BLaER1 (cell line): ENCODE results near the gene SPATA13.

Experiments
- H3K27ac ChIP-seq: shearing (Covaris generic); formaldehyde crosslinking; 2 replicates; pipeline ENCODE4 v1.8.1; 2022
- H3K27me3 ChIP-seq: shearing (Covaris generic); formaldehyde crosslinking; 2 replicates; pipeline ENCODE4 v1.8.1; 2022
- H3K36me3 ChIP-seq: shearing (Covaris generic); formaldehyde crosslinking; 2 replicates; pipeline ENCODE4 v1.8.1; 2022
- H3K4me1 ChIP-seq: shearing (Covaris generic); formaldehyde crosslinking; 2 replicates; pipeline ENCODE4 v1.8.1; 2022
- H3K4me2 ChIP-seq: shearing (Covaris generic); formaldehyde crosslinking; 2 replicates; pipeline ENCODE4 v1.8.1; 2022
- H3K4me3 ChIP-seq: shearing (Covaris generic); formaldehyde crosslinking; 2 replicates; pipeline ENCODE4 v1.8.1; 2022
- H3K9ac ChIP-seq: shearing (Covaris generic); formaldehyde crosslinking; 2 replicates; pipeline ENCODE4 v1.8.1; 2022
- H3K9me3 ChIP-seq: shearing (Covaris generic); formaldehyde crosslinking; 2 replicates; pipeline ENCODE4 v1.8.1; 2022
- H4K20me1 ChIP-seq: shearing (Covaris generic); formaldehyde crosslinking; 2 replicates; pipeline ENCODE4 v1.8.1; 2022
- Cebpa-rat ChIP-seq: shearing (Covaris generic); IDR thresholded peaks from 2 replicates; pipeline ENCODE4 v1.8.1; 2022

The SPATA13 gene

DNA sequence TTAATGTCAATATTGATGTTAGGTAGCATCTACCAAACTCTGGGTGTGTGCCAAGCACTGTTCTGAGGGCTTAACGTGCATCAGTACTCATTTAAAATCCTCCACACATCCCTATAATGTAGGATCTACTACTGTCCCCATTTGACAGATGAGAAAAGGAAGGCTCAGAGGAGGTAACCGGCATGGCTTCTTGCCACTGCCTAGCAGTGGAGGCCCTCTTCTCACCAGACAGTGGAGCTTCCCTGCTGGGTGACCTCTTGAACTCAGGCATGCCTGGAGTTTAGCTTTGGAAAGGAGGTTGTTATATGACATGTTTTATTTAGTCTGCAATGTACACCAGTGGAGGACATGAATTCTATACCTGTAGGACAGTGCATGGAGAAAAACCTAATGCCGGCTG lies 2.1 kb downstream of the SPATA13 start:
- H3K27ac ChIP-seq: no peak overlapping the region
- no peaks in the 10 kb centered on the region for H3K9me3 ChIP-seq
- H3K4me3 ChIP-seq: no peak overlapping the region
- no peak overlapping the region for H3K9ac ChIP-seq
- peaks cover 60% of the 10 kb centered on the region for H4K20me1 ChIP-seq
- no peak for TF ChIP-seq Cebpa-rat
- H3K4me2 ChIP-seq: peak overlapping the region; percentile 98; the same call in 1 of the 2 replicates
- H3K27me3 ChIP-seq: peaks cover 16% of the 10 kb centered on the region
- H3K4me1 ChIP-seq: peaks cover 37% of the 10 kb centered on the region
- H3K36me3 ChIP-seq: peaks cover 15% of the 10 kb centered on the region; the same call in 1 of the 2 replicates

DNA sequence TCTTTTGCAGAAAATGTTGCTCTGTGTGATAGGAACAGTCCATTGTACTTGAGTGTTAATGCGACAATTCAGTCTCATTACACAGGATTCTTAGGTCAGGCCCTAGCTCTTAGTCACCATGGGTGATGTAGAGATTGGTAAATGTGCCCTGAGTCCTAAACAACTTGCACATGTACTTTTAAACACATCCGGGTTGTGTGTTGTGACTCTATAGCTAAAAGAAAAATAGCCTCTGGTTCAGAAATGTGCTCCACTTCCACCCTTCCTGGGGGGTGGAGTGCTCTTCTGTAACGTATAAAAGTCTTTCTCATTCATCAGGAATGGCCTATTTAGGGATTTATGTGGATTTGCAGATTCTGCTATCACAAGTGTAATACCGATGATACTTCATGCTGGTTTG lies 5.2 kb downstream of the SPATA13 start:
- peaks cover 27% of the 10 kb centered on the region for H3K4me1 ChIP-seq
- peaks cover 15% of the 10 kb centered on the region; the same call in 1 of the 2 replicates for H3K36me3 ChIP-seq
- H3K4me2 ChIP-seq: no peak overlapping the region
- no peak overlapping the region for H3K4me3 ChIP-seq
- H3K27me3 ChIP-seq: peaks cover 16% of the 10 kb centered on the region
- no peak overlapping the region for H3K27ac ChIP-seq
- no peaks in the 10 kb centered on the region for H3K9me3 ChIP-seq
- no peak overlapping the region for H3K9ac ChIP-seq
- no peak for TF ChIP-seq Cebpa-rat
- H4K20me1 ChIP-seq: peaks cover 60% of the 10 kb centered on the region

- Histone ChIP-seq H3K9ac (no peak overlapping the region), H3K4me3 (no peak overlapping the region), H3K36me3 (peaks cover 15% of the 10 kb centered on the region; the same call in 1 of the 2 replicates), H3K27me3 (peaks cover 9% of the 10 kb centered on the region), H3K4me1 (peaks cover 20% of the 10 kb centered on the region), H3K9me3 (no peaks in the 10 kb centered on the region), H4K20me1 (peaks cover 56% of the 10 kb centered on the region), H3K4me2 (no peak overlapping the region), H3K27ac (no peak overlapping the region)
- TF ChIP-seq Cebpa-rat: no peak
Observed at GRCh38 chr13:24166561-24166960, 6.0 kb downstream of the SPATA13 start.

GRCh38 chr13:24167666-24168391 lies 7.3 kb downstream of the SPATA13 start:
- no peak for TF ChIP-seq Cebpa-rat
- Histone ChIP-seq H4K20me1 (peaks cover 43% of the 10 kb centered on the region), H3K4me1 (peaks cover 12% of the 10 kb centered on the region), H3K27ac (no peak overlapping the region), H3K9me3 (no peaks in the 10 kb centered on the region), H3K27me3 (no peaks in the 10 kb centered on the region), H3K4me2 (no peak overlapping the region), H3K36me3 (peaks cover 15% of the 10 kb centered on the region; the same call in 1 of the 2 replicates), H3K4me3 (no peak overlapping the region), H3K9ac (no peak overlapping the region)

GRCh38 chr13:24168392-24168750 lies 7.9 kb downstream of the SPATA13 start:
- Histone ChIP-seq H3K4me3 (no peak overlapping the region), H3K9me3 (no peaks in the 10 kb centered on the region), H3K27ac (no peak overlapping the region), H3K4me1 (peaks cover 12% of the 10 kb centered on the region), H3K4me2 (no peak overlapping the region), H3K27me3 (no peaks in the 10 kb centered on the region), H3K36me3 (peaks cover 15% of the 10 kb centered on the region; the same call in 1 of the 2 replicates), H3K9ac (no peak overlapping the region), H4K20me1 (peaks cover 38% of the 10 kb centered on the region)
- TF ChIP-seq Cebpa-rat: no peak

- H3K4me1 ChIP-seq: peaks cover 12% of the 10 kb centered on the region
- H3K9me3 ChIP-seq: no peaks in the 10 kb centered on the region
- TF ChIP-seq Cebpa-rat: no peak
- no peak overlapping the region for H3K4me2 ChIP-seq
- no peak overlapping the region for H3K9ac ChIP-seq
- peaks cover 32% of the 10 kb centered on the region for H4K20me1 ChIP-seq
- no peak overlapping the region for H3K27ac ChIP-seq
- H3K4me3 ChIP-seq: no peak overlapping the region
- H3K27me3 ChIP-seq: no peaks in the 10 kb centered on the region
- H3K36me3 ChIP-seq: peaks cover 15% of the 10 kb centered on the region; the same call in 1 of the 2 replicates
Observed at GRCh38 chr13:24168979-24169378, 8.5 kb downstream of the SPATA13 start.

GRCh38 chr13:24172071-24172470 lies 11.6 kb downstream of the SPATA13 start:
- Histone ChIP-seq H3K4me2 (no peak overlapping the region), H3K9me3 (no peaks in the 10 kb centered on the region), H3K4me3 (no peak overlapping the region), H3K27ac (no peak overlapping the region), H3K27me3 (no peaks in the 10 kb centered on the region), H3K4me1 (no peaks in the 10 kb centered on the region), H4K20me1 (peaks cover 4% of the 10 kb centered on the region; the same call in 1 of the 2 replicates), H3K9ac (no peak overlapping the region), H3K36me3 (0 out of 2 replicates have a peak, but pooled peaks cover 5% of the 10 kb centered on the region)
- no peak for TF ChIP-seq Cebpa-rat

DNA sequence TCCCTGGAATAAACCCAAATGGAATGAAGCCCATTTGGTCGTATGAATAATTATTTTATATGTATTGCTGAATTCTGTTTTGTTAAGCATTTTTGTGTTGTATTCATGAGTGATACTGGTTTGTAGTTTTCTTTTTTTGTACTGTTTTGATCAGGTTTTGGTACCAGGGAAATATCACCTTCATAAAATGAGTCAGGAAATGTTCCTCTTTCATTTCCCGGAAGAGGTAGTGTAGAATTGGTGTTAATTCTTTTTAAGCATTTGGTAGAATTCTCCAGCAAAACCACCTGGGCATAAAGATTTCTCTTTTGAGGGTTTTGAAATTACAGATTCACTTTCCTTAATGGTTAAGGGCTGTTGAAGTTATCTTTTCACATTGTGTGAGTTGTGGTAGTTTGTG lies 13.3 kb downstream of the SPATA13 start:
- Histone ChIP-seq H3K4me3 (no peak overlapping the region), H3K4me1 (no peaks in the 10 kb centered on the region), H3K36me3 (no peaks in the 10 kb centered on the region), H3K27ac (no peak overlapping the region), H3K9me3 (no peaks in the 10 kb centered on the region), H3K27me3 (no peaks in the 10 kb centered on the region), H3K9ac (no peak overlapping the region), H4K20me1 (no peaks in the 10 kb centered on the region), H3K4me2 (no peak overlapping the region)
- TF ChIP-seq Cebpa-rat: no peak

DNA sequence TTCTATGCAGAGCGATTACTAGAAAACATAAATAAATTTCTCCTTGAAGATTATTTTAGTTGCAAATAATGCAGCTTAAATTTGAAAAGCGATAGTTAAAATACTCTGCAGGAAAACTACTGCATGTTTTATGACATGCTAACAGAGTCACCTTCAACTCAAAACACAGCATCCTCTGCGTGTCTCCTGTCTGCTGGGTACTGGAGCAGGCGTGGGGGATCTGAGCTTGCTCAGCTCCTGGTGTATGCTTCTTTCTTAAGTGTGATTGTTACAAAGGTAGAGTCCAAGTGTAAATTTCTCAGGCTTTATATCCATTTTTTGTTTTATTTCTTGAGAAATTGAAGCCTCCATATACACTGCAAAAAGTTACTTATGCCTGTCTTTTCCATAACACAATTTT lies 15.3 kb downstream of the SPATA13 start:
- Histone ChIP-seq H3K27ac (no peak overlapping the region), H3K27me3 (no peaks in the 10 kb centered on the region), H3K4me2 (no peak overlapping the region), H4K20me1 (no peaks in the 10 kb centered on the region), H3K9ac (no peak overlapping the region), H3K36me3 (no peaks in the 10 kb centered on the region), H3K4me3 (no peak overlapping the region), H3K4me1 (no peaks in the 10 kb centered on the region), H3K9me3 (no peaks in the 10 kb centered on the region)
- TF ChIP-seq Cebpa-rat: no peak

DNA sequence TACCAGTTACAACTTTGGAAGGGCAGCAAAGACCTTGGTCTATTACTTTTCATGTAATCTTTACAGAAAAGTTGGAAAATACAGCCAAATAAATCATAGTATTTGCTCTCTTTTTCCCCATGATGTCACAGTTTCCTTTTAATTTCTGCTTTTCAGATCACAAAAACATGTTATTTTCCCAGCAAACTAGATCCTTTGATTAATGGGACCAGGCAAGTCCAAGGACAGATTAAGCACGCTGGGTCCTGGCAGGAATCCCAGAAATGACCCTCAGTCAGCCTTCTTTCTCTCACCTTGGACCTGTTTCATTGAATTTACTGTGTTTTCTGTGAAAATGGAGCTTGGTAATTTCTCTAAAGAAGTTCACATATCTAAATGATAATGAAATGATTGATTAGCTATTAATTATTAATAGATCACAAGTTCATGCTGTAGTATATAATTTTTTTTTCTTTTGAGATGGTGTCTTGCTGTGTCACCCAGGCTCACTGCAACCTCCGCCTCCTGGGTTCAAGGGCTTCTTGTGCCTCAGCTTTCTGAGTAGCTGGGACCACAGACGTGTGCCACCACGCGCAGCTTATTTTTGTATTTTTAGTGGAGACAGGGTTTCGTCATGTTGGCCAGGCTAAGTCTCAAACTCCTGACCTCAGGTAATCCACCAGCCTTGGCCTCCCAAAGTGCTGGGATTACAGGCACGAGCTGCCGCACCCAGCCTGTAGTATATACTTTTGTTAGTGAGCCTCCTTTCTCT lies 16.0 kb downstream of the SPATA13 start:
- Histone ChIP-seq H3K4me3 (no peak overlapping the region), H3K4me1 (no peaks in the 10 kb centered on the region), H3K27ac (no peak overlapping the region), H3K4me2 (no peak overlapping the region), H3K9me3 (no peaks in the 10 kb centered on the region), H3K9ac (no peak overlapping the region), H4K20me1 (no peaks in the 10 kb centered on the region), H3K36me3 (no peaks in the 10 kb centered on the region), H3K27me3 (no peaks in the 10 kb centered on the region)
- no peak for TF ChIP-seq Cebpa-rat
